GM18498 (cell line): ENCODE measurements around the gene WEE2.
"Not testable (repeated sequence)": the region's sequence is repeated elsewhere in the genome, so short reads cannot be mapped to it uniquely, and the experiment has no call there.

ENCODE experiments used
- ATAC-seq: cut with Tn5 transposase; IDR thresholded peaks from one replicate; pipeline ENCODE4 v1.9.1; 2021; ENCODE audit warnings: mild to moderate bottlenecking, moderate library complexity; ENCODE audit not compliant: unreplicated experiment

The WEE2 gene

GRCh38 chr7:141770083-141770583 lies 62.0 kb downstream of the WEE2 start:
- not testable (repeated sequence) for ATAC-seq

DNA sequence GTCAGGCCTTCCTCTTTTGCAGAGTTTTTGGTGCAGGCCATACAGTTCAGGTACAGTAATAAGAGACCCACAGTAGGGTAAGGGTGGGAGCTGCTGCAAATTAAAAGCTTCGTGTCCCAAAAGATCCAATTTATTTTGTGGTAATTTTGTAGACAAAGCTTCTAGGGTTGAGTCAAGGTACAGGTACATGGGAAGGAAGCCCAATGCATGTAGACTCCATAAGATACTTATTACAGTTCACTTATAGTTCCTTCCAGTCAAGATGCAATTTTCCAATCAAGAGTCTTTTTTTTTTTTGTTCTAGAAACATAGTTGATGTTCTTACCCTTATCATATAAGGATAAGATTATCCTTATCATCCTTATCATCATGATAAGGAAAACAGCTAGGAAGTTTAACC lies 68.2 kb downstream of the WEE2 start, which contains the start of gene TAS2R4:
TSS of gene TAS2R4 (plus strand) at position 301 of the 400 bp plus-strand sequence. CDS start 1,815 bp downstream, outside the sequence.
- no peak for ATAC-seq
